GM12878 (cell line): Measurements from ENCODE around the gene GM2A. TPM values are rescaled to one million over a fixed set of nuclear protein-coding genes. Genes with fewer than 3 reads are reported as not detected.

Experiments
- ATAC-seq: fragments of 200-7000 bp; cut with Tn5 transposase; 3 replicates; pipeline ENCODE4 v1.9.1; 2020; ENCODE audit warnings: mild to moderate bottlenecking, moderate library complexity
- BruUV-seq: library from RNA; stranded (reverse); fragments of 400-500 nt; replicated peaks from 2 replicates; lab custom pipeline; 2021; lab: Mats Ljungman, UMichigan
- CTCF ChIA-PET: fragments of 300-600 bp; sonication (Branson Sonifier 250); formaldehyde crosslinking; extraction: SDS; loops from one replicate; lab custom pipeline; 2021; ENCODE audit warnings: inconsistent platforms; lab: Yijun Ruan, JAX
- POLR2A ChIA-PET: fragments of 350-600 bp; formaldehyde crosslinking; extraction: SDS; loops from one replicate; lab custom pipeline; 2021; ENCODE audit warnings: inconsistent platforms; lab: Charles Lee
- RAD21 ChIA-PET: fragments of 300-600 bp; sonication (Branson Sonifier 250); formaldehyde crosslinking; loops from one replicate; lab custom pipeline; 2023; ENCODE audit warnings: antibody characterized with exemption; ENCODE audit not compliant: unreplicated experiment; lab: Charles Lee
- SMC1A ChIA-PET: fragments of 300-600 bp; sonication (Branson Sonifier 250); formaldehyde crosslinking; loops from one replicate; lab custom pipeline; 2023; ENCODE audit not compliant: unreplicated experiment, uncharacterized antibody; lab: Charles Lee
- DNase-seq: peaks from one replicate; pipeline ENCODE4 v3.0.0-alpha.2; 2011; ENCODE audit warnings: low read depth, low spot score
- FAIRE-seq: peaks from 3 replicates; lab custom pipeline; 2011; peaks lifted over from hg19 to GRCh38; lab: Jason Lieb, UNC
- H2AFZ ChIP-seq: 2 replicates; pipeline ENCODE4 v1.6.0; 2011; ENCODE audit warnings: low read depth, low read length, control low read depth; ENCODE audit not compliant: control insufficient read depth
- H3K27ac ChIP-seq: 2 replicates; pipeline ENCODE4 v1.5.1; 2011; ENCODE audit warnings: control low read depth; ENCODE audit not compliant: control insufficient read depth, insufficient read depth
- H3K27me3 ChIP-seq, 2 experiments: replicated peaks in 1 of 2; 2 replicates each; pipeline versions ENCODE4 v1.6.0 to v1.6.1; 2011; ENCODE audit warnings: low read length in 1 of 2; ENCODE audit not compliant: control insufficient read depth in 2 of 2, insufficient read depth in 2 of 2
- H3K36me3 ChIP-seq, 2 experiments: 2 replicates each; pipeline ENCODE4 v1.5.1; 2011; ENCODE audit warnings: low read length in 1 of 2; ENCODE audit not compliant: control insufficient read depth in 2 of 2, insufficient read depth in 2 of 2
- H3K4me1 ChIP-seq: 2 replicates; pipeline ENCODE4 v1.6.1; 2011; ENCODE audit warnings: mild to moderate bottlenecking, low read length, moderate library complexity, mixed read lengths; ENCODE audit not compliant: control insufficient read depth, insufficient read depth
- H3K4me2 ChIP-seq: 2 replicates; pipeline ENCODE4 v1.6.0; 2011; ENCODE audit warnings: control low read depth; ENCODE audit not compliant: control insufficient read depth, insufficient read depth
- H3K4me3 ChIP-seq: fragments of 200-600 bp; sonication (generic); 2 replicates; pipeline ENCODE4 v1.5.1; 2016
- H3K79me2 ChIP-seq: 2 replicates; pipeline ENCODE4 v1.6.0; 2011; ENCODE audit warnings: low read length; ENCODE audit not compliant: control insufficient read depth, insufficient read depth
- H3K9ac ChIP-seq: 2 replicates; pipeline ENCODE4 v1.8.0; 2011; ENCODE audit warnings: low read length, control low read depth, mixed read lengths; ENCODE audit not compliant: control insufficient read depth, insufficient read depth
- H3K9me3 ChIP-seq: replicated peaks from 3 replicates; pipeline ENCODE4 v1.5.1; 2011; ENCODE audit warnings: mild to moderate bottlenecking, low read length; ENCODE audit not compliant: control insufficient read depth, insufficient read depth
- H4K20me1 ChIP-seq: 2 replicates; pipeline ENCODE4 v1.6.0; 2011; ENCODE audit not compliant: control insufficient read depth, insufficient read depth
- ATF7 ChIP-seq: fragments of 450-650 bp; IDR thresholded peaks from 2 replicates; pipeline ENCODE4 v1.6.1; 2016; ENCODE audit warnings: low read depth, mild to moderate bottlenecking
- BHLHE40 ChIP-seq, 2 experiments: fragments of 450-650 bp in 1 of 2; IDR thresholded peaks; 2 replicates each; pipeline ENCODE4 v1.6.1; 2011 to 2017; ENCODE audit warnings: low read depth in 2 of 2, borderline replicate concordance in 1 of 2, improper control_type of control experiment in 1 of 2, low read length in 1 of 2, mild to moderate bottlenecking in 1 of 2
- HDGF ChIP-seq: fragments of 450-650 bp; IDR thresholded peaks from 2 replicates; pipeline ENCODE4 v1.6.1; 2016; ENCODE audit warnings: antibody characterized with exemption
- IKZF1 ChIP-seq: fragments of 450-650 bp; conservative IDR thresholded peaks from 2 replicates; pipeline ENCODE4 v1.6.1; 2017; ENCODE audit warnings: antibody characterized with exemption, mild to moderate bottlenecking
- IKZF2 ChIP-seq, 2 experiments: fragments of 450-650 bp; IDR thresholded peaks; 2 replicates each; pipeline ENCODE4 v1.6.1; 2017; ENCODE audit warnings: mild to moderate bottlenecking in 2 of 2, moderate library complexity in 2 of 2
- IRF3 ChIP-seq: fragments of 450-650 bp; IDR thresholded peaks from 2 replicates; pipeline ENCODE4 v1.6.1; 2014; ENCODE audit warnings: mild to moderate bottlenecking
- SPI1 ChIP-seq: IDR thresholded peaks from 2 replicates; pipeline ENCODE4 v1.6.1; 2011; ENCODE audit warnings: low read depth, mild to moderate bottlenecking, low read length, moderate library complexity, borderline replicate concordance; ENCODE audit not compliant: insufficient read depth
- WGBS: methylation state at CpG from one replicate; pipeline ENCODE4 v1.1.6; 2016; ENCODE audit warnings: low lambda C conversion rate; ENCODE audit not compliant: insufficient replicate concordance, insufficient coverage; ENCODE audit errors: missing lambda C conversion rate; 5-methylcytosine and 5-hydroxymethylcytosine counted together
- in situ Hi-C: fragments of 300-500 bp; cut with MboI; formaldehyde crosslinking; loops from 9 replicates; pipeline ENCODE4 v1.14.3; 2018; ENCODE audit warnings: mixed read lengths
- intact Hi-C: fragments of 100-400 bp; cut with micrococcal nuclease; formaldehyde crosslinking; loops from one replicate; pipeline ENCODE4 v1.14.2; 2022; ENCODE audit not compliant: unreplicated experiment
- polyA plus RNA-seq, 11 experiments: library from polyadenylated mRNA; depleted of rRNA in 4 of 11; unstranded in 6 of 11; stranded (reverse) in 5 of 11; fragments of >200 nt; fragmentation: Nextera tagmentation in 4 of 11; fragmentation: Illumina TruSeq in 1 of 11; extraction: Ambion mirVana in 4 of 11; extraction: Trizol in 1 of 11; gene quantifications; 1 replicate in 1 of 11; 2 replicates in 10 of 11; pipeline versions ENCODE4 v1.2.1 to v1.2.3, GENCODE V29; 2011 to 2016; ENCODE audit warnings: inconsistent platforms in 2 of 11, missing spikeins in 2 of 11, low read depth in 1 of 11
- total RNA-seq, 4 experiments: library from RNA; depleted of rRNA in 3 of 4; stranded (reverse); fragments of >200 nt in 3 of 4; fragmentation: Illumina TruSeq in 1 of 4; extraction: Trizol in 1 of 4; gene quantifications; 2 replicates each; pipeline versions ENCODE4 v1.2.1 to v1.2.3, GENCODE V29; 2013 to 2021

Gene GM2A
- total and polyA plus RNA-seq, 10 of the 15 experiments (the other 5 are each of a cell fraction or from before 2014, with no cell fraction given), result 33.6 to 106 (median 68.2) TPM

- Histone ChIP-seq H3K27me3 (no peaks in the 10 kb centered on the region), H3K4me1 (peaks cover 19% of the 10 kb centered on the region), H3K27ac (peak overlapping the region; percentile 69), H4K20me1 (no peaks in the 10 kb centered on the region), H3K9me3 (no peaks in the 10 kb centered on the region), H3K79me2 (peaks cover 69% of the 10 kb centered on the region), H3K9ac (no peak overlapping the region; the same call in 1 of the 2 replicates), H3K36me3 (peaks cover 3 to 12% of the 10 kb centered on the region in 2 experiments; a peak in 3 of 4 replicates), H2AFZ (no peak overlapping the region), H3K4me3 (peak overlapping the region; percentile 67; the same call in 1 of the 2 replicates), H3K4me2 (peak overlapping the region; percentile 46)
- in situ Hi-C loops (no loop called here), intact Hi-C loops (loop anchor here (10.0 kb wide), 1 partner anchor 473 kb away; no protein-coding TSS in a partner anchor)
- FAIRE-seq (no peak), ATAC-seq (no peak), DNase-seq (no peak)
- WGBS, result 97% methylated on average over 7 of the region's 7 CpGs
- POLR2A ChIA-PET, result interaction anchor here (0.5 to 8.5 kb wide), 9 partner anchors 13 to 104 kb away, joined by 3 to 216 read pairs (median 8); partner anchors contain the start of genes ANXA6 and CCDC69
- BruUV-seq, result no TSS peak
- RAD21 ChIA-PET, result interaction anchor here (1.0 to 9.4 kb wide), 10 partner anchors 19 to 134 kb away, joined by 3 to 156 read pairs (median 11); partner anchors contain the start of gene CCDC69
- CTCF ChIA-PET, result interaction anchor here (1.4 to 4.0 kb wide), 9 partner anchors 17 to 143 kb away, joined by 5 to 28 read pairs (median 8); partner anchors contain the start of gene CCDC69
- SMC1A ChIA-PET, result interaction anchor here (1.0 to 9.2 kb wide), 15 partner anchors 8 to 134 kb away, joined by 3 to 227 read pairs (median 5); partner anchors contain the start of gene CCDC69
- TF ChIP-seq SPI1, result peak; percentile 68; the same call in 1 of the 2 replicates
- no peak for TF ChIP-seq IRF3
These were observed 5.2 kb downstream of the GM2A start for GRCh38 chr5:151258201-151258611.

- POLR2A ChIA-PET, result interaction anchor here (0.5 to 8.5 kb wide), 5 partner anchors 24 to 511 kb away, joined by 3 to 216 read pairs (median 7); partner anchors contain the start of gene CCDC69
- peak overlapping the region; percentile 4; the same call in 1 of the 2 replicates for H3K4me2 ChIP-seq
These were observed 5.8 kb downstream of the GM2A start for GRCh38 chr5:151258816-151259215.

More at GRCh38 chr5:151258816-151259215, 5.8 kb downstream of the GM2A start:
- no peak overlapping the region for H2AFZ ChIP-seq
- ATAC-seq (no peak), FAIRE-seq (no peak), DNase-seq (no peak)
- no TSS peak for BruUV-seq
- peak in 1 of 2 experiments; percentile 78; a peak in 3 of 4 replicates for TF ChIP-seq BHLHE40 (IDR thresholded peaks at IDR 0.05; ENCODE audit: borderline replicate concordance in 1 of 2, low read depth in 2 of 2, low read length in 1 of 2)
- peak in 1 of 2 experiments; percentile 25; a peak in 1 of 4 replicates for TF ChIP-seq IKZF2 (IDR thresholded peaks at IDR 0.05)
- 0 out of 2 replicates have a peak, but pooled peaks have one; percentile 58 for TF ChIP-seq HDGF
- no peak for TF ChIP-seq ATF7
- TF ChIP-seq IKZF1, result peak; percentile 43; the same call in 1 of the 2 replicates
- H3K27me3 ChIP-seq, result no peaks in the 10 kb centered on the region
- 46% methylated on average over 1 of the region's 1 CpG for WGBS
- no peaks in the 10 kb centered on the region for H3K9me3 ChIP-seq
- CTCF ChIA-PET, result interaction anchor here (1.2 to 4.0 kb wide), 7 partner anchors 16 to 143 kb away, joined by 3 to 28 read pairs (median 9); no protein-coding TSS in a partner anchor
- peaks cover 6 to 14% of the 10 kb centered on the region in 2 experiments for H3K36me3 ChIP-seq
- H3K9ac ChIP-seq, result no peak overlapping the region
- RAD21 ChIA-PET, result interaction anchor here (1.1 to 9.4 kb wide), 6 partner anchors 18 to 133 kb away, joined by 3 to 156 read pairs (median 20); partner anchors contain the start of gene CCDC69
- intact Hi-C loops, result loop anchor here (10.0 kb wide), 1 partner anchor 474 kb away; no protein-coding TSS in a partner anchor
- in situ Hi-C loops, result no loop called here
- no peaks in the 10 kb centered on the region for H4K20me1 ChIP-seq
- H3K79me2 ChIP-seq, result peaks cover 63% of the 10 kb centered on the region
- peaks cover 24% of the 10 kb centered on the region for H3K4me1 ChIP-seq
- peak overlapping the region; percentile 69; the same call in 1 of the 2 replicates for H3K27ac ChIP-seq
- H3K4me3 ChIP-seq, result no peak overlapping the region
- SMC1A ChIA-PET, result interaction anchor here (1.1 to 9.2 kb wide), 10 partner anchors 11 to 57 kb away, joined by 3 to 227 read pairs (median 4); partner anchors contain the start of gene CCDC69
